Erythroblast (primary cell): ENCODE results near the gene NOP58.

ENCODE experiments used
- GATA1 ChIP-seq: IDR thresholded peaks from 2 replicates; pipeline ENCODE4 v1.6.1; 2011; ENCODE audit warnings: low read depth, mild to moderate bottlenecking, control low read depth, low read length, moderate library complexity
- POLR2A ChIP-seq: IDR thresholded peaks from 2 replicates; pipeline ENCODE4 v1.6.1; 2011; ENCODE audit warnings: mild to moderate bottlenecking, low read length

GRCh38 chr2:202269585-202269984 lies 4.0 kb downstream of the NOP58 start:
- TF ChIP-seq POLR2A (no peak), GATA1 (no peak)
